Smooth muscle cell (in vitro differentiated cells): ENCODE measurements around the gene SHROOM3. TPM values are rescaled to one million over a fixed set of nuclear protein-coding genes. Genes with fewer than 3 reads are reported as not detected.

Experiments
- DNase-seq: peaks from one replicate; lab custom pipeline; 2025; ENCODE audit not compliant: unreplicated experiment; lab: John Stamatoyannopoulos, UW
- H2AFZ ChIP-seq: fragments of 200-600 bp; sonication (generic); 2 replicates; pipeline ENCODE4 v1.6.0; 2016; ENCODE audit warnings: antibody characterized with exemption, low read depth, mild to moderate bottlenecking
- H3F3A ChIP-seq: fragments of 200-600 bp; sonication (generic); 2 replicates; pipeline ENCODE4 v1.6.0; 2017; ENCODE audit warnings: antibody characterized with exemption, low read depth
- H3K27ac ChIP-seq: fragments of 200-600 bp; sonication (generic); 2 replicates; pipeline ENCODE4 v1.5.1; 2016; ENCODE audit warnings: low read depth, mild to moderate bottlenecking
- H3K27me3 ChIP-seq: fragments of 200-600 bp; sonication (generic); 2 replicates; pipeline ENCODE4 v1.6.1; 2016; ENCODE audit warnings: low read depth, mild to moderate bottlenecking
- H3K36me3 ChIP-seq: fragments of 200-600 bp; sonication (generic); 2 replicates; pipeline ENCODE4 v1.5.1; 2016; ENCODE audit warnings: low read depth
- H3K4me1 ChIP-seq: fragments of 200-600 bp; sonication (generic); 2 replicates; pipeline ENCODE4 v1.5.1; 2016; ENCODE audit warnings: low read depth
- H3K4me2 ChIP-seq: fragments of 200-600 bp; sonication (generic); 2 replicates; pipeline ENCODE4 v1.6.0; 2016; ENCODE audit warnings: mild to moderate bottlenecking
- H3K4me3 ChIP-seq: fragments of 200-600 bp; sonication (generic); 2 replicates; pipeline ENCODE4 v1.5.1; 2016; ENCODE audit warnings: mild to moderate bottlenecking
- H3K79me2 ChIP-seq: fragments of 200-600 bp; sonication (generic); 2 replicates; pipeline ENCODE4 v1.6.0; 2016; ENCODE audit warnings: low read depth, mild to moderate bottlenecking
- H3K9ac ChIP-seq: fragments of 200-600 bp; sonication (generic); 2 replicates; pipeline ENCODE4 v1.6.0; 2016; ENCODE audit warnings: low read depth
- H3K9me3 ChIP-seq: fragments of 200-600 bp; sonication (generic); replicated peaks from 2 replicates; pipeline ENCODE4 v1.5.1; 2016; ENCODE audit warnings: low read depth
- H4K20me1 ChIP-seq: fragments of 200-600 bp; sonication (generic); 2 replicates; pipeline ENCODE4 v1.6.0; 2016; ENCODE audit warnings: low read depth
- CTCF ChIP-seq: fragments of 200-600 bp; sonication (generic); IDR thresholded peaks from 2 replicates; pipeline ENCODE4 v1.5.1; 2017; ENCODE audit warnings: borderline replicate concordance, mild to moderate bottlenecking, antibody characterized with exemption; ENCODE audit not compliant: insufficient read depth, poor library complexity, severe bottlenecking
- WGBS: methylation state at CpG from one replicate; pipeline ENCODE4 v1.1.7; 2016; ENCODE audit warnings: low lambda C conversion rate; 5-methylcytosine and 5-hydroxymethylcytosine counted together
- polyA plus RNA-seq: library from polyadenylated mRNA; unstranded; fragments of >200 nt; fragmentation: Nextera tagmentation; extraction: Ambion mirVana; gene quantifications from 2 replicates; pipeline ENCODE4 v1.2.1, GENCODE V29; 2016
- total RNA-seq: library from RNA; depleted of rRNA; stranded (reverse); fragments of >200 nt; gene quantifications from 2 replicates; pipeline ENCODE4 v1.2.3, GENCODE V29; 2014

Gene SHROOM3
- total and polyA plus RNA-seq, 2 experiments from 2014 or later = 10.0 to 31.9 TPM

GRCh38 chr4:76538296-76538695, 103.3 kb downstream of the SHROOM3 start:
- Histone ChIP-seq H3K36me3 (no peaks in the 10 kb centered on the region), H3K27ac (no peak overlapping the region), H3K9me3 (no peaks in the 10 kb centered on the region), H3F3A (peaks cover 9% of the 10 kb centered on the region), H3K27me3 (no peaks in the 10 kb centered on the region), H3K79me2 (no peaks in the 10 kb centered on the region), H4K20me1 (no peaks in the 10 kb centered on the region), H3K9ac (no peak overlapping the region), H3K4me1 (peaks cover 7% of the 10 kb centered on the region), H3K4me3 (no peak overlapping the region), H3K4me2 (no peak overlapping the region), H2AFZ (no peak overlapping the region)
- TF ChIP-seq CTCF = no peak
- DNase-seq = no peak

GRCh38 chr4:76539979-76540378, 105.0 kb downstream of the SHROOM3 start:
- no peaks in the 10 kb centered on the region for H3K9me3 ChIP-seq
- no peak for DNase-seq
- WGBS = 73% methylated on average over 6 of the region's 6 CpGs
- no peak overlapping the region for H3K9ac ChIP-seq
- H3F3A ChIP-seq = peaks cover 9% of the 10 kb centered on the region
- no peak overlapping the region for H3K4me3 ChIP-seq
- H3K27me3 ChIP-seq = no peaks in the 10 kb centered on the region
- no peak overlapping the region for H3K4me2 ChIP-seq
- H4K20me1 ChIP-seq = no peaks in the 10 kb centered on the region
- no peak overlapping the region for H3K27ac ChIP-seq
- no peaks in the 10 kb centered on the region for H3K36me3 ChIP-seq
- H2AFZ ChIP-seq = no peak overlapping the region
- H3K4me1 ChIP-seq = peaks cover 12% of the 10 kb centered on the region
- TF ChIP-seq CTCF = no peak
- H3K79me2 ChIP-seq = no peaks in the 10 kb centered on the region

GRCh38 chr4:76540486-76540885, 105.5 kb downstream of the SHROOM3 start:
- WGBS = 97% methylated on average over 2 of the region's 2 CpGs
- no peak overlapping the region for H3K9ac ChIP-seq
- H4K20me1 ChIP-seq = no peaks in the 10 kb centered on the region
- no peak overlapping the region for H3K27ac ChIP-seq
- no peaks in the 10 kb centered on the region for H3K9me3 ChIP-seq
- no peaks in the 10 kb centered on the region for H3K79me2 ChIP-seq
- no peak for TF ChIP-seq CTCF
- peaks cover 13% of the 10 kb centered on the region for H3K4me1 ChIP-seq
- no peak overlapping the region for H3K4me2 ChIP-seq
- H3K4me3 ChIP-seq = no peak overlapping the region
- H2AFZ ChIP-seq = no peak overlapping the region
- no peaks in the 10 kb centered on the region for H3K36me3 ChIP-seq
- no peaks in the 10 kb centered on the region for H3K27me3 ChIP-seq
- H3F3A ChIP-seq = peaks cover 9% of the 10 kb centered on the region
- DNase-seq = no peak

- Histone ChIP-seq H3K9ac (no peak overlapping the region), H3K9me3 (no peaks in the 10 kb centered on the region), H3K4me3 (no peak overlapping the region), H3K36me3 (no peaks in the 10 kb centered on the region), H3K79me2 (no peaks in the 10 kb centered on the region), H3K4me1 (peaks cover 33% of the 10 kb centered on the region), H3K27me3 (no peaks in the 10 kb centered on the region), H4K20me1 (no peaks in the 10 kb centered on the region), H2AFZ (no peak overlapping the region), H3F3A (peaks cover 9% of the 10 kb centered on the region), H3K27ac (no peak overlapping the region), H3K4me2 (no peak overlapping the region)
- no peak for DNase-seq
- no peak for TF ChIP-seq CTCF
- WGBS = 94% methylated on average over 5 of the region's 5 CpGs
Measured at GRCh38 chr4:76543378-76543777, 108.3 kb downstream of the SHROOM3 start.
